Right lobe of liver (tissue), 4 donors: Measurements from ENCODE around the gene PCYT1A.

Experiments
- CTCF ChIP-seq, 4 donors: fragments of 200-600 bp in 3 of 4; fragments of 450-650 bp in 1 of 4; IDR thresholded peaks; one replicate each; pipeline versions ENCODE4 v1.5.1 to v1.8.0; 2016 to 2022; ENCODE audit warnings: antibody characterized with exemption in 4 of 4, mild to moderate bottlenecking in 2 of 4
- POLR2A ChIP-seq: fragments of 450-650 bp; IDR thresholded peaks from one replicate; pipeline ENCODE4 v1.6.1; 2017; ENCODE audit warnings: antibody characterized with exemption, mild to moderate bottlenecking
- donor health status: DM: no; HTN: no; CAD: no.
- donor health status: DM: no; HTN: no; CAD: no.
- donor health status: DM: no; HTN: yes; CAD: no.

- TF ChIP-seq CTCF (IDR thresholded peaks at IDR 0.05): no peak
- TF ChIP-seq POLR2A: no peak
Measured at GRCh38 chr3:196216089-196216564, 71.4 kb downstream of the PCYT1A start, which contains the start of gene SLC51A.
